Stimulated activated naive B cell treated with anti-CD40 and anti-IgM and Interleukin-4, amounts not matched to agents 10 μg/mL and 1 μg/mL and 100 μg/mL, for 72 hours (primary cell): ENCODE measurements around the gene ANKS1B.
"Not testable (repeated sequence)": the region's sequence is repeated elsewhere in the genome, so short reads cannot be mapped to it uniquely, and the experiment has no call there.

Experiments used
- ATAC-seq, 2 donors: fragments of 150-1000 bp; cut with Tn5 transposase; replicated peaks; 2 replicates each; pipeline ENCODE4 v1.10.0; 2021; ENCODE audit warnings: moderate library complexity in 1 of 2
- DNase-seq: peaks from one replicate; pipeline ENCODE4 v3.0.0; 2021
- H3K27ac Mint-ChIP-seq: one replicate; pipeline ENCODE4 v1.8.0; 2022; ENCODE audit warnings: mild to moderate bottlenecking, mixed read lengths
- H3K27me3 Mint-ChIP-seq, 2 donors: one replicate each; pipeline ENCODE4 v1.8.0; 2022; ENCODE audit warnings: mixed read lengths in 2 of 2
- H3K36me3 Mint-ChIP-seq, 2 donors: one replicate each; pipeline ENCODE4 v1.8.0; 2022; ENCODE audit warnings: mixed read lengths in 2 of 2, mild to moderate bottlenecking in 1 of 2
- H3K4me1 Mint-ChIP-seq, 2 donors: one replicate each; pipeline ENCODE4 v1.8.0; 2022; ENCODE audit warnings: mixed read lengths in 2 of 2, mild to moderate bottlenecking in 1 of 2
- H3K4me3 Mint-ChIP-seq, 2 donors: one replicate each; pipeline ENCODE4 v1.8.0; 2022; ENCODE audit warnings: mild to moderate bottlenecking in 2 of 2, mixed read lengths in 2 of 2, moderate library complexity in 1 of 2
- H3K9me3 Mint-ChIP-seq, 2 donors: one replicate each; pipeline ENCODE4 v1.8.0; 2022; ENCODE audit warnings: mixed read lengths in 2 of 2, mild to moderate bottlenecking in 1 of 2

ANKS1B gene

GRCh38 chr12:99732131-99732530 lies 252.6 kb downstream of the ANKS1B start:
- H3K4me3 Mint-ChIP-seq, result no peak overlapping the region
- H3K27ac Mint-ChIP-seq, result no peak overlapping the region
- ATAC-seq, result no peak

GRCh38 chr12:99722690-99723486 lies 261.8 kb downstream of the ANKS1B start:
- Mint-ChIP-seq H3K9me3 (peaks cover 4 to 5% of the 10 kb centered on the region in 2 donors), H3K4me1 (no peaks in the 10 kb centered on the region), H3K27ac (no peak overlapping the region), H3K27me3 (no peaks in the 10 kb centered on the region), H3K4me3 (no peak overlapping the region), H3K36me3 (no peaks in the 10 kb centered on the region)
- DNase-seq (no peak), ATAC-seq (no peak)

More at GRCh38 chr12:99732131-99732530, 252.6 kb downstream of the ANKS1B start:
- no peaks in the 10 kb centered on the region for H3K27me3 Mint-ChIP-seq
- no peaks in the 10 kb centered on the region for H3K4me1 Mint-ChIP-seq
- no peak for DNase-seq
- peaks cover 3 to 11% of the 10 kb centered on the region in 2 donors for H3K9me3 Mint-ChIP-seq
- H3K36me3 Mint-ChIP-seq, result no peaks in the 10 kb centered on the region

- H3K9me3 Mint-ChIP-seq, result peaks cover 2 to 7% of the 10 kb centered on the region in 2 donors
- DNase-seq, result no peak
- H3K27ac Mint-ChIP-seq, result no peak overlapping the region
- no peak for ATAC-seq
- H3K4me3 Mint-ChIP-seq, result no peak overlapping the region
- H3K4me1 Mint-ChIP-seq, result no peaks in the 10 kb centered on the region
- H3K36me3 Mint-ChIP-seq, result no peaks in the 10 kb centered on the region
- no peaks in the 10 kb centered on the region for H3K27me3 Mint-ChIP-seq
Observed at GRCh38 chr12:99721715-99722275, 262.9 kb downstream of the ANKS1B start.

GRCh38 chr12:99720083-99720465 lies 264.7 kb downstream of the ANKS1B start:
- ATAC-seq, H3K9me3 Mint-ChIP-seq, H3K27me3 Mint-ChIP-seq, DNase-seq, H3K27ac Mint-ChIP-seq, H3K36me3 Mint-ChIP-seq, H3K4me3 Mint-ChIP-seq, H3K4me1 Mint-ChIP-seq: not testable (repeated sequence)

GRCh38 chr12:99719411-99720082 lies 265.2 kb downstream of the ANKS1B start:
- H3K4me1 Mint-ChIP-seq, H3K36me3 Mint-ChIP-seq, H3K4me3 Mint-ChIP-seq, ATAC-seq, H3K9me3 Mint-ChIP-seq, DNase-seq, H3K27ac Mint-ChIP-seq, H3K27me3 Mint-ChIP-seq: not testable (repeated sequence)

- H3K4me3 Mint-ChIP-seq, H3K36me3 Mint-ChIP-seq, H3K27ac Mint-ChIP-seq, ATAC-seq, H3K9me3 Mint-ChIP-seq, H3K27me3 Mint-ChIP-seq, DNase-seq, H3K4me1 Mint-ChIP-seq: not testable (repeated sequence)
Observed at GRCh38 chr12:99715841-99716510, 268.8 kb downstream of the ANKS1B start.

GRCh38 chr12:99714921-99715320 lies 269.8 kb downstream of the ANKS1B start:
- H3K27me3 Mint-ChIP-seq, H3K36me3 Mint-ChIP-seq, H3K4me3 Mint-ChIP-seq, DNase-seq, H3K9me3 Mint-ChIP-seq, H3K4me1 Mint-ChIP-seq, ATAC-seq, H3K27ac Mint-ChIP-seq: not testable (repeated sequence)

GRCh38 chr12:99713946-99714520 lies 270.7 kb downstream of the ANKS1B start:
- no peaks in the 10 kb centered on the region for H3K27me3 Mint-ChIP-seq
- DNase-seq, result no peak
- no peak overlapping the region for H3K4me3 Mint-ChIP-seq
- H3K4me1 Mint-ChIP-seq, result no peaks in the 10 kb centered on the region
- no peak overlapping the region for H3K27ac Mint-ChIP-seq
- no peaks in the 10 kb centered on the region for H3K36me3 Mint-ChIP-seq
- peaks cover 7 to 8% of the 10 kb centered on the region in 2 donors for H3K9me3 Mint-ChIP-seq
- ATAC-seq, result no peak

GRCh38 chr12:99712281-99712680 lies 272.5 kb downstream of the ANKS1B start:
- Mint-ChIP-seq H3K36me3 (no peaks in the 10 kb centered on the region), H3K9me3 (peaks cover 7 to 8% of the 10 kb centered on the region in 2 donors), H3K4me1 (no peaks in the 10 kb centered on the region), H3K4me3 (no peak overlapping the region), H3K27me3 (no peaks in the 10 kb centered on the region), H3K27ac (no peak overlapping the region)
- no peak for ATAC-seq
- no peak for DNase-seq

GRCh38 chr12:99711246-99711645 lies 273.5 kb downstream of the ANKS1B start:
- Mint-ChIP-seq H3K4me3 (no peak overlapping the region), H3K4me1 (no peaks in the 10 kb centered on the region), H3K27ac (no peak overlapping the region), H3K27me3 (no peaks in the 10 kb centered on the region), H3K9me3 (peaks cover 3 to 5% of the 10 kb centered on the region in 2 donors), H3K36me3 (no peaks in the 10 kb centered on the region)
- no peak for DNase-seq
- ATAC-seq, result no peak

- peaks cover 0 to 3% of the 10 kb centered on the region in 2 donors for H3K9me3 Mint-ChIP-seq
- no peak overlapping the region for H3K4me3 Mint-ChIP-seq
- no peaks in the 10 kb centered on the region for H3K36me3 Mint-ChIP-seq
- H3K4me1 Mint-ChIP-seq, result no peaks in the 10 kb centered on the region
- H3K27ac Mint-ChIP-seq, result no peak overlapping the region
- no peaks in the 10 kb centered on the region for H3K27me3 Mint-ChIP-seq
- no peak for DNase-seq
- ATAC-seq, result no peak
Observed at GRCh38 chr12:99709619-99710018, 275.1 kb downstream of the ANKS1B start.

- Mint-ChIP-seq H3K4me3 (no peak overlapping the region), H3K36me3 (no peaks in the 10 kb centered on the region), H3K4me1 (no peaks in the 10 kb centered on the region), H3K27me3 (no peaks in the 10 kb centered on the region), H3K9me3 (peaks cover 0 to 2% of the 10 kb centered on the region in 2 donors), H3K27ac (no peak overlapping the region)
- DNase-seq (no peak), ATAC-seq (no peak)
Observed at GRCh38 chr12:99709116-99709515, 275.6 kb downstream of the ANKS1B start.

- Mint-ChIP-seq H3K4me3 (no peak overlapping the region), H3K36me3 (no peaks in the 10 kb centered on the region), H3K27ac (no peak overlapping the region), H3K27me3 (no peaks in the 10 kb centered on the region), H3K4me1 (no peaks in the 10 kb centered on the region), H3K9me3 (peaks cover 0 to 3% of the 10 kb centered on the region in 2 donors)
- ATAC-seq (no peak), DNase-seq (no peak)
Observed at GRCh38 chr12:99707883-99708282, 276.9 kb downstream of the ANKS1B start.

GRCh38 chr12:99706736-99707473 lies 277.8 kb downstream of the ANKS1B start:
- H3K27me3 Mint-ChIP-seq, result no peaks in the 10 kb centered on the region
- no peaks in the 10 kb centered on the region for H3K36me3 Mint-ChIP-seq
- H3K27ac Mint-ChIP-seq, result no peak overlapping the region
- DNase-seq (no peak), ATAC-seq (no peak)
- H3K4me3 Mint-ChIP-seq, result no peak overlapping the region
- H3K9me3 Mint-ChIP-seq, result peaks cover 0 to 7% of the 10 kb centered on the region in 2 donors
- no peaks in the 10 kb centered on the region for H3K4me1 Mint-ChIP-seq
